HG03558 (cell line): ENCODE data around the gene MPPED2.

Source experiments
- ATAC-seq: cut with Tn5 transposase; IDR thresholded peaks from one replicate; pipeline ENCODE4 v1.9.1; 2021; ENCODE audit warnings: moderate number of reproducible peaks; ENCODE audit not compliant: unreplicated experiment; ENCODE audit errors: extremely low read depth

Gene MPPED2, protein sequence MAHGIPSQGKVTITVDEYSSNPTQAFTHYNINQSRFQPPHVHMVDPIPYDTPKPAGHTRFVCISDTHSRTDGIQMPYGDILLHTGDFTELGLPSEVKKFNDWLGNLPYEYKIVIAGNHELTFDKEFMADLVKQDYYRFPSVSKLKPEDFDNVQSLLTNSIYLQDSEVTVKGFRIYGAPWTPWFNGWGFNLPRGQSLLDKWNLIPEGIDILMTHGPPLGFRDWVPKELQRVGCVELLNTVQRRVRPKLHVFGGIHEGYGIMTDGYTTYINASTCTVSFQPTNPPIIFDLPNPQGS

GRCh38 chr11:30586251-30587144, at the start of gene MPPED2:
Gene MPPED2, minus strand, starts transcription at chr11:30586353. Its CDS starts 5,980 bp downstream, at chr11:30580373.
- peak; percentile 79 for ATAC-seq

DNA sequence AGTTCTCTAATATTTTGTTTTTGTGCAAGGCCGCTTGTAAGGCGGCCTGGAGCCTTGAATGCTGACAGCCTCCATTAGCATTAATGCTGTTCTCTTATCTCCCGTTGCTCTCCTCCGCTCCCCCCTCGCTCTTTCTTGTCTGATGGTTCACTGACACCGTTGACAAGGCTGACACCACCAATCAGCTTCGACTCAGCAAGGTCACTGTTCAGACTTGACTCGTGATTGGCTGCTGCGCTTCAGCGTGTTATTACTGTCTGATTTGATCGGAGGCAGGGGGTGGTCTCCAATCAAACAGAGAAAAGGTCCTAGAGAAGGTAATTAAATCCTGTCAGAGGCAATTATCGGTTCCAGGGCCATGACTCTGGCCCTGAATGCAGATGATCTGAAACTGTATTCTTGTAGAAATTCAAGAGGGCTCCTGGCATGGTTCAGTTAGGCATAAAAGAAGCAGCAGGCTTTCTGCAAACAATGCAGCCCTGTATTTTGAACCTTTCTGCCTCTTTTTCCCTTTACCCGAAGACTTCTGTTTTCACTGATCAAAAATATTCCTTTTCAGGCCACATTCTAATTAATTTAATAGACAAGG, 49.3 kb upstream of the MPPED2 start:
- no peak for ATAC-seq

GRCh38 chr11:30631148-30631547, 45.0 kb upstream of the MPPED2 start:
- no peak for ATAC-seq

DNA sequence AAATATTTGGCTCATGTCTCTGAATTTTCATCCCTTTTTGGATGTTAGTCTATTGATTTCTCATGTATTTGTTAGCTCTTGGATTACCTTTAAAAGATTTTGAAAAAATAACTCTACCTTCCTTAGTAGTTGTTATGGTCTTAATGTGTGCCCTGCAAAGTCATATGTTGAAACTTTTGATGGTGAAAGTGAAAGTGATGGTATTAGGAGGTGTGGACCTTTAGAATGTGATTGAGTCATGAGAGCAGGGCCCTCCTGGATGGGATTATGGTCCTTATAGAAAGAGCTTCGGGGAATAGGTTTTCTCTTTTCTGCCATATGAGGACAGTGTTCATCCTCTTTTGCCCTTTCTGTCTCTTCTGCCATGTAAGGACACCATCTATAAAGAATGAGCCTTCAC, 33.6 kb upstream of the MPPED2 start:
- ATAC-seq: no peak

DNA sequence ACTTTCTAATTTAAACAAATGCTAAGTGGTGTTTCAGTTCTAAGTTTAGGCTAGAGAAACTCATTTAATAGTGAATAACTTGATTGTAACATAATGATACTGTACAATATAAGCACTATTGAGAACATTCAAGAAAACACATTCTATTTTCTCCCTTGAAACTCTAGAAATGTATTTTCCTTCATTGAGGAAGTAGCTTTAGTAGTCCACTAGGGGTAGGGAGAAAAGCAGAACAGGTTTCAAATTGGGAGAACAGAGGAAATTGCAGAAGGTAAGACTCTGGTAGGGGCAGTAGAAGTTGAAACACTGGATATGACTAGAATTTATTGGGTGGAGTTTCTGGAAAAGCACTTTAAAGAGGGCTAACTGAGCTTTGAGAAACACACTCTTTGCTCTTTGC, 31.6 kb upstream of the MPPED2 start:
- no peak for ATAC-seq

DNA sequence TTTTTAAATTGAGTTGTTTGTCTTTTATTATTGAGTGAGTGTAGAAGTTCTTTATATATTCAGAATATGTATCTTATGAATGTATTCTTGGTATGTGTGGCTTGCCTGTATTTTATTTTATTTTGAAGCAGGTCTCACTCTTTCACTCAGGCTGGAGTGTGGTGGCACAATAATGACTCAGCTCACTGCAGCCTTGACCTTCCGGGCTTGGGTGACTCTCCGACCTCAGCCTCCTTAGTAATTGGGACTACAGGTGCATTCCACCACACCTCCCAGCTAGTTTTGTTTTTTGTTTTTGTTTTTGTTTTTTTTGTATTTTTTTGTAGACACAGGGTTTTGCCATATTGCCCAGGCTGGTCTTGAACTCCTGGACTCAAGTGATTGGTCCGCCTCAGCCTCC, 24.5 kb upstream of the MPPED2 start:
- ATAC-seq: no peak

DNA sequence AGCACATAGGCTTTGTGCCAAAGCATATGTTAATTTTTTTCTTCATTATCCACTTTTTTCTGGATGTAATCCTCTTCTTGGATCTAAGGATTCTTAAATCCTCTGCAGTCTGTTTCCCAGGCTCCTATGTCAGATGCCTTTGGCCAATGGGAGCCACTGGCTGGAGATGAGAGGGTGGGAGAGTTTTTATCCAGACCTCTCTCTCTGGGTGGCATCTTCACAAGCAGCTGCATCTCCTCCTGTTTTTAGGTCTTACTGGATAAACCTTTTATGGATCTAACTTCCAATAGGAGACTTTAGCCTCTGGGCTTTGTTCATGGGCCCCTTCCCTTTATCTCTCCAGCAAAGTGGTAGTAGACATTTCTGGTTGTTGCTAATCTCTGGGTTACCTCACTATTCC, 22.4 kb upstream of the MPPED2 start:
- no peak for ATAC-seq

GRCh38 chr11:30605036-30605605, 19.0 kb upstream of the MPPED2 start:
- ATAC-seq: no peak

DNA sequence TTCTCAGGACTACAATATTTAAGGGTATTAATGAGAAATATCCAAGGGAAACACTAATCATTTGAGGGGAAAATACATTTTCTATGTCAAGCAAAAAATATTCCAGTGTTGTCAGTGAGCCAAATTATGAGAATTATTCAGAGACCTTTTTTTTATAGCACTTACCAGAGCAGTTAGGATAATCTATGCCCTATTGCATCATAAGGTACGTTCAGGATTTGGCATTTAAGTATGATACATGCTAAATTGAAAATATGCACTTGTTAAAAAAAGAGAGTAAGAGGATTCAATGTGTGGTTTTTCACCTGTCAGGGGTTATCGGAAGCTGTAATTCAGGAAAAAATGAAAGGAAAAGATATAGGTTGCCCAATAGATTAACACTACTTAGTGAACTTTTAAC, 17.2 kb upstream of the MPPED2 start:
- ATAC-seq: no peak

DNA sequence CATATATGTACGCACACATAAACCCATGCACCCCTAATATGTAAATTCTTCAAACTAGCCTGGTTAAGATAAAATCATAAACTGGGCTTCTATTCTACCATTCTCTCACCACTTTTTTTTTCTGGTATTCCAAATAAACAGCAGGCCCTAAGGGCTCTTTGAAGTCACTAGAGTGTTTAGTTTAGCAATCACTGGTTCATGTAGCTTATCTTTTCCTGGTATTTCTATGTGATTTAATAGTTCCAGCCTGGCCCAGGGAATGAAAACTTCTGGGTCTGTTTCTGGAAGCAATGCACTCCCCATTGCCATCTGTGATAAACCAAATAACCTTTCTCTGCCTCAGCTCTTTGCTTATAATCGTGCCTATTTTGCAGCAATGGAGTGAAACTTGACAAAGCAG, 10.7 kb upstream of the MPPED2 start:
- ATAC-seq: no peak

GRCh38 chr11:30595934-30596333, 9.8 kb upstream of the MPPED2 start:
- ATAC-seq: no peak

DNA sequence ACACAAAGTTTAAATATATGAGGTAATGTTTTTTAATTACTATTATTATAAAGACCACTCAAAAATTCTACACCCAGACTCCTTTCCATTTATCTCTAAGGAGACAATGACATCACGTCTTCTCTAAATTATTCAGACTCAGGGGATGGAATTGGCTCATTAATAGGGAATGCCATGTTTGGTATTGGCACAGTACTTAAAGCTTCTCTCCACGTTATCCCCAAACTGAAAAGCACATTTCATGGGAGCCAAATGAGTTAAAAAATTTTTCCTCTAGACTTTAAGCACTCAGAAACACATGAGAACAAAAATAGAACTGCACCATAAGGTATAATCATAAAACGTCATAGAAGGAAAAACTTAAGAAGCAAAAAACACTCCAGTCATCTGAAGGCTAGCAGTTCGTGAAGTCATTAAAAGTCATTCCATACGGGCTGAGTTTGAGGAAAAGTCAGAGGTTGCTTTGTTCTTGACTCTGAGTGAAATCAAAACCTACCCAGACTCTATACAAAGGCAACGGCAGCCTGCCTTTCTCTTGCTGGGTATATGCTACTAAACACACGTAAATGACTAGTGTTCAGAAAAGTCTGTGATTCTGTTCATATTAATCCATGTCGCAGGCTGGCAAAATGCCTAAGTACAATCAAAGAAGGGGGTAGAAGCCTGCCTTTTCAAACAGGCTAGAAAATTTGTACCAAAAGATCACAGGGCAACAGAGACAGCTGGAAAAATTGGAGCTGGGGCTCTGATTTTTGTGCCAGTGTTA, 8.7 kb upstream of the MPPED2 start:
- ATAC-seq: no peak

- ATAC-seq: no peak
These were observed 1.2 kb upstream of the MPPED2 start for GRCh38 chr11:30587269-30587812.

DNA sequence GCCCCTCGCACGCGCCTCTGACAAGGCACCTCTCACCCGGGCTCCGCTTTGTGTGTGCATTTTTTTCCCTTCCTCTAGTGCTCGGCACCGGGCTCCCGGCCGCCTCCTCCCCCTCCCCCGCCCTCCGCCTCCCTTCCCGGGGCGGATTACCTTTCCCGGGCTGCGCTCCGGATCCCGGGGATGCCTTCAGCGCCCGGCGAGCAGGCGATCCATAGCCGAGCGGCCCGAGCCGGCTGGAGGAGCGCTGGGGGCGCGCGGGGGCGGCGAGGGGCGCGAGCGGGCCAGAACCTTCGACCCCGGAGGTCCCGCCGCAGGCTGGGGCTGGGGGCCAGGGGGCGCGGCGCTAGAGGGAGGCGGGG, 282 bp downstream of the MPPED2 start:
- ATAC-seq: no peak

DNA sequence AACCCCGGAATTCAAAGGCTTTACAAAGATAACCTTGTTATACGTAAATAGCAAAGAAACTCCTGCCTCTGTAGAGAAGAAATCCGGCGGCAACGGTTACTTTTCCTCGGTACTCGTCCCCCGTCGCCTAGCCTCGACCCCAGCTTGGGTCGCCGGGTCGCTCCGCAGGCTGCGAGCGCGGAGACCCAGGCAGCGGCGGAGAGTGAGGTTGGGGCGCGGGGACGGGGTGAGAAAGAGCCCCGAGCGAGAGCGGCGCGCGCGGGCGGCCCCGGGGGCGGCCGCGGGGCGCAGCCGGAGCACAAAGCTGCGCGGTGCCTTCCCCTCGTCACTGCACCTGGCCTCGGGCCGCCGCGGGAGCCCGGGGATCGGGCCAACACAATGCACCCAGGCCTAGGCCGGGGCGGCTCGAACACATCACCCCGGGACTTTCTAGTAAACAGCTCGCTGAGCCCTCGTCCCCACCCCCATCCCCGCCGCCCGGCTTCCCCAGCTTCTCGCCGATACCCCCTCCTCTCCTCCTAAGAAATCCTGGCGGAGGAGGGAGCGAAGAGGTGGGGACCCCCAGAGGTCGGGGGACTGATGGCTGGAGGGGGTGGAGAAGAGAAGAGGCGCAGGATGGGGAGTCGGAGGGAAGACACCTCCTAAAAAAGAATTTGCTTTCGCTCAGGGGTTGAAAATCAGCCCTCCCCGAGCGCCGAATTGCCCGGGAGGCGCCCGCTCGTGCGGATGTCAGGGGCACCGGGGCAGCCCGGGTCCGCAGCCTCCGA, 845 bp downstream of the MPPED2 start:
- no peak for ATAC-seq

GRCh38 chr11:30583476-30584280, 2.5 kb downstream of the MPPED2 start:
- no peak for ATAC-seq

- no peak for ATAC-seq
These were observed 3.4 kb downstream of the MPPED2 start for GRCh38 chr11:30582726-30583125.

- ATAC-seq: no peak
These were observed 4.5 kb downstream of the MPPED2 start for GRCh38 chr11:30581675-30582074.
